Renal cortical epithelial cell (primary cell): ENCODE data around the gene NR3C2. TPM values are rescaled to one million over a fixed set of nuclear protein-coding genes. Genes with fewer than 3 reads are reported as not detected.

ENCODE experiments used
- DNase-seq: peaks from one replicate; pipeline ENCODE4 v3.0.0-alpha.2; 2011; ENCODE audit warnings: low read depth
- total RNA-seq: library from RNA; depleted of rRNA; stranded (reverse); fragments of >200 nt; gene quantifications from 2 replicates; pipeline ENCODE4 v1.2.3, GENCODE V29; 2014

The NR3C2 gene
- total RNA-seq, 1 donor from 2014 or later, result 2.0 TPM

GRCh38 chr4:148077581-148077980 is 364.6 kb downstream of the NR3C2 start:
- peak; percentile 47 for DNase-seq

- DNase-seq, result no peak
Measured at GRCh38 chr4:148076964-148077363, 365.2 kb downstream of the NR3C2 start.

GRCh38 chr4:148075438-148075837 is 366.8 kb downstream of the NR3C2 start:
- no peak for DNase-seq

GRCh38 chr4:148074462-148074861 is 367.8 kb downstream of the NR3C2 start:
- no peak for DNase-seq

- DNase-seq, result no peak
Measured at GRCh38 chr4:148073349-148073748, 368.9 kb downstream of the NR3C2 start.

GRCh38 chr4:148072789-148073188 is 369.4 kb downstream of the NR3C2 start:
- DNase-seq, result no peak

GRCh38 chr4:148071009-148071408 is 371.2 kb downstream of the NR3C2 start:
- DNase-seq, result peak; percentile 83

GRCh38 chr4:148069895-148070178 is 372.4 kb downstream of the NR3C2 start:
- DNase-seq, result no peak

GRCh38 chr4:148069086-148069894 is 372.9 kb downstream of the NR3C2 start:
- no peak for DNase-seq

GRCh38 chr4:148068065-148068911 is 373.9 kb downstream of the NR3C2 start:
- no peak for DNase-seq

GRCh38 chr4:148067301-148067916 is 374.8 kb downstream of the NR3C2 start:
- DNase-seq, result no peak

GRCh38 chr4:148065075-148065474 is 377.1 kb downstream of the NR3C2 start:
- DNase-seq, result peak; percentile 57

GRCh38 chr4:148064451-148064850 is 377.8 kb downstream of the NR3C2 start:
- DNase-seq, result no peak

GRCh38 chr4:148062301-148062950 is 379.8 kb downstream of the NR3C2 start:
- no peak for DNase-seq

- no peak for DNase-seq
Measured at GRCh38 chr4:148061795-148062194, 380.4 kb downstream of the NR3C2 start.

GRCh38 chr4:148061141-148061481 is 381.1 kb downstream of the NR3C2 start:
- no peak for DNase-seq

GRCh38 chr4:148060264-148061140 is 381.7 kb downstream of the NR3C2 start:
- DNase-seq, result peak; percentile 46

- no peak for DNase-seq
Measured at GRCh38 chr4:148059617-148060180, 382.5 kb downstream of the NR3C2 start.

GRCh38 chr4:148057984-148058859 is 384.0 kb downstream of the NR3C2 start:
- DNase-seq, result no peak

GRCh38 chr4:148057516-148057915 is 384.7 kb downstream of the NR3C2 start:
- DNase-seq, result no peak
